Activated naive CD8-positive, alpha-beta T cell (primary cell): ENCODE results near the gene SLC66A2.

Experiments used
- H3K27ac Mint-ChIP-seq: one replicate; pipeline ENCODE4 v1.8.0; 2021; ENCODE audit warnings: mixed read lengths
- H3K27me3 Mint-ChIP-seq: one replicate; pipeline ENCODE4 v1.8.0; 2021; ENCODE audit warnings: mixed read lengths
- H3K36me3 Mint-ChIP-seq: one replicate; pipeline ENCODE4 v1.8.0; 2021; ENCODE audit warnings: mixed read lengths
- H3K4me1 Mint-ChIP-seq: one replicate; pipeline ENCODE4 v1.8.0; 2021; ENCODE audit warnings: low read depth, mixed read lengths
- H3K4me3 Mint-ChIP-seq: one replicate; pipeline ENCODE4 v1.8.0; 2021; ENCODE audit warnings: mild to moderate bottlenecking, mixed read lengths
- H3K9me3 Mint-ChIP-seq: one replicate; pipeline ENCODE4 v1.8.0; 2021; ENCODE audit warnings: low read depth, mixed read lengths

The SLC66A2 gene

DNA sequence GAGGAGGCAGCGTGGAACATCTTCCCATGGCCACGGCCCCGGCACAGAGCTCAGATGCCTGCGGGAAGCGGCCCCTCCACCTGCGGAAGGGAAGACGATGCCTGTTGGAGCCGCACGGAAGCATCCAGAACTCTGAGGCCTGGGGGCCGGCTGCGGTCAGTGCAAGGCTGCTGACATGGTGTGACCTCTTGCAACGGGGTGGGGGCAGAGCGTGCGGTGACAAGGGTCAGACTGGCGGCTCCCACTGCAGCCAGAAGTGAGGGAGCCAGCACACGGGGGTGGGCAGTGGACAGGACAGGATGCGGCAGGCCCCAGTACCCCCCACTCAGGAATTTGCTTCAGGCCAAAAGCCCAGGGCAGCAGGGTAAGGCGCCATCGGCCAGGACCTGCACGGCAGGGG lies 48.8 kb downstream of the SLC66A2 start:
- no peak overlapping the region for H3K4me3 Mint-ChIP-seq
- no peaks in the 10 kb centered on the region for H3K9me3 Mint-ChIP-seq
- no peak overlapping the region for H3K27ac Mint-ChIP-seq
- H3K36me3 Mint-ChIP-seq, result peaks cover 3% of the 10 kb centered on the region
- H3K4me1 Mint-ChIP-seq, result no peaks in the 10 kb centered on the region
- H3K27me3 Mint-ChIP-seq, result no peaks in the 10 kb centered on the region

DNA sequence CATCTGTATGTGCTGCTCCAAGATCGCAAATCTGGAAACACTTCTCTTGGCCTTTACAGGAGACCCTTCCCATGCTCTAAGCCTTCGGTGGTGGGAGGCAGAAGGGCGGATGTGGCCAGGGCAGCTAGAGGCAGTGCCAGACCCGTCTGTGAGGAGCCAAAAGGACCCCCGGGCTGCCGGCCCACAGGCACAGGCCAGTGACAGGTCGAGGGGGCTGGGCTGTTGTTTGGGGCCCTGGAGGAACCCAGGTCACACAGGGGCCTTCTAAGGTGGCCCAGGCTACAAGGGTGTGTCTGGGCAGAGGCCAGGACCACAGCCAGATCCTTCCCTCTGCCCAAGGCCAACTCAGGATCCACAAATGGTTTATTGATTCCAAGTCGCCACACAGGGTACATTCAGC lies 49.4 kb downstream of the SLC66A2 start:
- Mint-ChIP-seq H3K27me3 (no peaks in the 10 kb centered on the region), H3K9me3 (peaks cover 1% of the 10 kb centered on the region), H3K27ac (no peak overlapping the region), H3K4me3 (no peak overlapping the region), H3K4me1 (no peaks in the 10 kb centered on the region), H3K36me3 (peaks cover 4% of the 10 kb centered on the region)

DNA sequence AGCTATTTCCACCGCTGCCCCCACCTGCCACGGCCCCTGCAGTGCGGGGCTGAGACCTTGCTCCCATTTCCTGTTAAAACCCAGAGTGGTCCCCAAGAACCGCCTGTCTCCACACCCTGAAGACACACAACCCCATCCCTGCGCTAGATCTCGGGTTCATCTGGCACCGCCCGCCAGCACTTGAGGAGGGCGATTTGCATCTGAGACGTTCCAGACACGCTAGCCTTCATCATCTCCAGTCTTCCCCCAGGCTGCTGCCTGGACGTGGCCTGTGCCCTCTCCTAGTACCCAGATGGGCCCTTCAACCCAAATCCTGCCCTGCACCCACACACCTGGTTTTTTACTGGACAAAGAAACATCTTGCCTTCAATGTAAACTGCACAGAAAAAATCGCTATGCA lies 49.8 kb downstream of the SLC66A2 start:
- Mint-ChIP-seq H3K27ac (no peak overlapping the region), H3K27me3 (no peaks in the 10 kb centered on the region), H3K9me3 (peaks cover 5% of the 10 kb centered on the region), H3K4me1 (no peaks in the 10 kb centered on the region), H3K4me3 (no peak overlapping the region), H3K36me3 (peaks cover 5% of the 10 kb centered on the region)

DNA sequence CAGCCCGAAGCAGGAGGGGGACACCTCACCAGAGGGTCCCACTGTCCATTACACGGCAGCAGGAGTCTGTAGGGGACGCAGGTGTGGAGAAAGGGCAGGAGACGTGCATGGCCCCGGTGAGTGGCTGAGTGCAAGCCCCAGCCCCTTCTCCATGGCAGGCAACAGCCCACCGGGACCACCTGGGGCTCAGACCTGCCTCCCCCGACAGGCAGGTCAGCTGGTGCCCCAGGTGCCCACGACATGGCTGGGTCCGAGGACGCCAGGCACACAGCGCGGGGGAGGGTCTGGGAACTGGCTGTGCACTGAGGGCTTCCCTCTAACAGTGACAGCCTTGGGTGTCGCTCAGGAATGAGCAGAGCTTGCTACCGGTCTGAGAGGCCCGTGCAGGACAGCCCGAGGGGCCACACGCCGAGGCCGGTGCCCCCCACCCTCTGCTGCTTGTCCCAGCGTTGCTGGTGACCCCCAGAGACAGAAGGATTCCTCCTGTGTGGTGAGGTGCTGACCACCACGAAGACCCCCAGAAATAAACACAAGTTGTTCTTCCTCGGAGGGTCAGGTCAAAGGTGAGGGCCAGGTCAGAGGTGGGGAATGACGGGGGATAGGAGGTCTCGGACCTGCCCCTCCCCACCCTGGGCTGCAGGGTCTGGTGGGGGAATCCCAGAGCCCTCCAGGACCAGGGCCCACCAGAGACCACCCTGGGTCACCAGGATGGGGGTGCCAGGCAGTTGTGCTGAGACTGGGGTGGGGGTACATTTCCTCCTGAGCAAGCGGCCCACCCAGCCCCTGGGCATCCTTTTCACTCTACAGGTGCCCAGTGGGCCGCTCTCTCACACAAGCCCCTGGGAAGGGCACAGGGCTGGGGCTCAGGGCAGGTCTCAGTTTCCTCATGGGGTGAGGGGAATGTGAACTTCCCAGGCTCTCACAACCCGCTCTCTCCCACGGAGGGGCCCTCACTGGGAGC lies 50.6 kb downstream of the SLC66A2 start:
- Mint-ChIP-seq H3K27me3 (no peaks in the 10 kb centered on the region), H3K36me3 (peaks cover 8% of the 10 kb centered on the region), H3K9me3 (peaks cover 10% of the 10 kb centered on the region), H3K4me1 (no peaks in the 10 kb centered on the region), H3K27ac (no peak overlapping the region), H3K4me3 (no peak overlapping the region)

DNA sequence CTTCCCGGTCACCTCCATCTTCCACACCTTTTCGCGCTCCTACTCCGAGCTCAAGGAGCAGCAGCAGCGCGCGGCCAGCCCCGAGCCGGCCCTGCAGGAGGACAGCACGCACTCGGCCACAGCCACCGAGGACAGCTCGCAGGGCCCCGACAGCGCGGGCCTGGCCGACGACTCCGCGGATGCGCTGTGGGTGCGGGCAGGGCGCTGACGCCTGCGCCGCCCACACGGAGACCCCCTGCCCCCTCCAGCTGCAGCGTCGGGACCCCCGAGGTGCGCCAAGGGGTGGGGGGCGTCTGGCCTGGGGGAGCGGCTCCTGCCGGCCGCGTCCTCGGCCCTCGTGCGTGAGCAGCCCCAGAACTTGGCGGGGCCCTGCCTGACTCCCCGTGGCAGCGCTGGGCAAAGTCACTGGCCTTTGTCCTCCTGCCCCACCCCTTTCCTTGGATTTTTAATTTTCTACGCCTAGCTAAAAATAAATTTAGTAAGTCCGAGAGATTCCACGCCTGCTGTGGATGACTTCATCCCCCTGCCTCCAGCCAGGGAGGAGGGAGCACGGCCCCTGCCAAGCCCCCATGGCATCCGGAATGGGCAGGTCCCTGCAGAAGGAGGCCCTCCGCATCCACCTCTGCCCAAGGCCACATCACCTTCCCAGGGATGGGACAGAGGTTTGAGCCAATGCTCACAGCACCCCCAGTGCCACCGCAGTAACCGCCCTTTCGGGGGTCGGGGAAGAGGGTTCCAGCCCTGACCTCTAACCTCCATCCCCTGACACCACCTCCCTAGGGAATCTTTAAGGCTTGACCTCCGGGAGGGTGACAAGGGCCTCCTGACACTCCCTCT lies 51.6 kb downstream of the SLC66A2 start:
- Mint-ChIP-seq H3K27me3 (no peaks in the 10 kb centered on the region), H3K27ac (no peak overlapping the region), H3K36me3 (peaks cover 13% of the 10 kb centered on the region), H3K4me3 (no peak overlapping the region), H3K9me3 (peaks cover 15% of the 10 kb centered on the region), H3K4me1 (no peaks in the 10 kb centered on the region)

DNA sequence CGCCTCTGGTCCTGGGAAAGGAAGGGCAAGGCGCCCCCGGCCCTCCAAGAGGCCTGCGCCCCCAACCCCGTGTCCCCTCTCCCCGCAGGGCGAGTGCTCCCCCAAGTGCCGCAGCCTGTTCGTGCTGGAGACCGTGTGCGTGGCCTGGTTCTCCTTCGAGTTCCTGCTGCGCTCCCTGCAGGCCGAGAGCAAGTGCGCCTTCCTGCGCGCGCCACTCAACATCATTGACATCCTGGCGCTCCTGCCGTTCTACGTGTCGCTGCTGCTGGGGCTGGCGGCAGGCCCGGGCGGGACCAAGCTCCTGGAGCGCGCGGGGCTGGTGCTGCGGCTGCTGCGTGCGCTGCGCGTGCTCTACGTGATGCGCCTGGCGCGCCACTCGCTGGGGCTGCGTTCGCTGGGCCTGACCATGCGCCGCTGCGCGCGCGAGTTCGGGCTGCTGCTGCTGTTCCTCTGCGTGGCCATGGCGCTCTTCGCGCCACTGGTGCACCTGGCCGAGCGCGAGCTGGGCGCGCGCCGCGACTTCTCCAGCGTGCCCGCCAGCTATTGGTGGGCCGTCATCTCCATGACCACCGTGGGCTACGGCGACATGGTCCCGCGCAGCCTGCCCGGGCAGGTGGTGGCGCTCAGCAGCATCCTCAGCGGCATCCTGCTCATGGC lies 52.4 kb downstream of the SLC66A2 start:
- Mint-ChIP-seq H3K36me3 (peaks cover 14% of the 10 kb centered on the region), H3K4me1 (no peaks in the 10 kb centered on the region), H3K9me3 (peaks cover 20% of the 10 kb centered on the region), H3K27ac (no peak overlapping the region), H3K4me3 (no peak overlapping the region), H3K27me3 (no peaks in the 10 kb centered on the region)

DNA sequence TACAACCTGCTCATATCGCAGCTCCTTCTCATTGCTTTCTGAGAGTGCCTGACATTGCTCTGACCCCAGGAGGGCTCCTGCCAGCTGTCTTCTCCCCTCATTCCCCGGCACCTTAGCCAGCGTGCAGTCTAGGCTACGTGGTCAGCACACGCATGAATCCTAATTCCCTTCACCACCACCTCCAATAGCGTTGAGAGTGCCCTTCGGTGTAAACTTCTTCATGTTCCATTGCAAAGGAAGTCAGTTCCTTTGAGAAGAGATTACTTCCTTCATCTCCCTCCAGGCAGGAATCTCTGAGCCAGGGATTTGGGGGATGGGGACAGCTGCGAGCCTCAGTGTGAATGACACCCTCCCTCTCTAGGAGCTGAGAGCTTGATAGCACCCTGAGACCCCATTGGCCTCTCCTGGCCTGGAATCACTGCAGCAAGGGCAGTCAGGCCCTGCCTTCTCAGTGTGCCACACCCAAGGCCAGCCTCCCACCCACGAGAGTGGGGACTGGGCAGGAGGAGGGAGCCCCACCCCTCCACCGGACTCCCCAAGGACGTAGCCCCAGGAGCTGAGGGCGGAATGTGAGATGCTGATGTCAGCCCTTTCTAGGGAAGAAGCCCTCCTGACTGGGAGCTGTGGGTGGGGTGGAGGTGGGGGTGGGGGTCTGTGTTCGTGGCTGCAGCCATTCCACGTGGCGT lies 53.4 kb downstream of the SLC66A2 start:
- H3K4me3 Mint-ChIP-seq, result no peak overlapping the region
- peaks cover 30% of the 10 kb centered on the region for H3K9me3 Mint-ChIP-seq
- H3K27ac Mint-ChIP-seq, result no peak overlapping the region
- no peaks in the 10 kb centered on the region for H3K4me1 Mint-ChIP-seq
- H3K36me3 Mint-ChIP-seq, result peaks cover 16% of the 10 kb centered on the region
- no peaks in the 10 kb centered on the region for H3K27me3 Mint-ChIP-seq

DNA sequence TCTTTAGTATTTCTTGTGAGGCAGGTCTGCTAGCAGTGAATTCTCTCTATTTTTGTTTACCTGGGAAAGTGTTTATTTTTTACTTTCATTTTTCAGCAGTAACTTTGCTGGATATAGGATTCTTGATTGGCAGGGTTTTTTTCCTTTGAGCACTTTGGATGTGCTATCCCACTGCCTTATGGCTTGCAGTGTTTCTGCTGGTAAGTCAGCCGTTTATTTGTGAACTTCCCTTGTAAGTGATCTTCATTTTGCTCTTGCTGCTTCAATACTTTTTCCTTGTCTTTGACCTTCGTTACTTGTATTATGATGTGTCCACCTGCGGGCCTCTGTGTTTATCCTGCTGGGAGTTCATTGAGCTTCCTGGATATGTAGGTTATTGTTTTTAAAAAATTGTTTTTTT lies 54.7 kb downstream of the SLC66A2 start:
- peaks cover 41% of the 10 kb centered on the region for H3K9me3 Mint-ChIP-seq
- no peaks in the 10 kb centered on the region for H3K4me1 Mint-ChIP-seq
- H3K27me3 Mint-ChIP-seq, result no peaks in the 10 kb centered on the region
- H3K4me3 Mint-ChIP-seq, result no peak overlapping the region
- peaks cover 15% of the 10 kb centered on the region for H3K36me3 Mint-ChIP-seq
- no peak overlapping the region for H3K27ac Mint-ChIP-seq

DNA sequence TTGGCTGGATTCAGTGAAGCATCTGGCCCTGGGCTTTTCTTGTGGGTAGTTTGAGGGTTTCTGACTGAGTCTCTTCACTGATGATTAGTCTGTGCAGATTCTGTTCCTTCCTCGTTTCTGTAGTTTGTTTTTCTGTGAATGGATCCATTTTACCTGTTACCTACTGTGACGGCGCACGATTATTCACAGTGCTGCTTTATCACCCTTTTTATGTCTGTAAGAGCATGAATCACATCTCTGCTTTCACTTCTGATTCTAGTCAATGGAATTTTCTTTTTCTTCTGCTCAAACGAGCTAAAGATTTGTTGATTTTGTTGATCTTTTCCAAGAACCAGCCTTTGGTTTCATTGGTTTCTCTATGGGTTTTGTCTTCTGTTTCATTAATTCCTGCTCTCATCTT lies 60.8 kb downstream of the SLC66A2 start:
- Mint-ChIP-seq H3K4me1 (peaks cover 3% of the 10 kb centered on the region), H3K36me3 (peaks cover 8% of the 10 kb centered on the region), H3K27me3 (no peaks in the 10 kb centered on the region), H3K27ac (peak overlapping the region; percentile 10), H3K9me3 (peaks cover 45% of the 10 kb centered on the region), H3K4me3 (no peak overlapping the region)

DNA sequence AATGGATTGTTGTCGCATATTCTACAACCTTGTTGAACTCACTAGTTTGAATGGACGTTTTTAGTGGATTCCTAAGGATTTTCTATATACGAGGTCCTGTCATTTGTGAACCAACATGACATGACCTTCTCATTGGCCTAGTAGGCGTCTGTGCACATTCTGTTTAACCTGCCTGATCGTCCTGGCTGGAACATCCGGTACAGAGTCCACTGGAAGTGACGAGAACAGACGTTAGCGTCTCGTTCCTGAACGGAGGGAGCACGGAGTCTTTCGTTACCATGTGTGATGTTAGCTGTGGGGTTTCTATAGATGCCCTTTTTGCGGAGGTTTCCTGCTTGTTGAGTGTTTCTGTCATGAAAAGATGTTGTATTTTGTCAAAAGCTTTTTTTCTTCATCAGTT lies 61.9 kb downstream of the SLC66A2 start:
- H3K4me3 Mint-ChIP-seq, result no peak overlapping the region
- peaks cover 38% of the 10 kb centered on the region for H3K9me3 Mint-ChIP-seq
- H3K36me3 Mint-ChIP-seq, result peaks cover 3% of the 10 kb centered on the region
- H3K27me3 Mint-ChIP-seq, result no peaks in the 10 kb centered on the region
- no peak overlapping the region for H3K27ac Mint-ChIP-seq
- H3K4me1 Mint-ChIP-seq, result peaks cover 3% of the 10 kb centered on the region

DNA sequence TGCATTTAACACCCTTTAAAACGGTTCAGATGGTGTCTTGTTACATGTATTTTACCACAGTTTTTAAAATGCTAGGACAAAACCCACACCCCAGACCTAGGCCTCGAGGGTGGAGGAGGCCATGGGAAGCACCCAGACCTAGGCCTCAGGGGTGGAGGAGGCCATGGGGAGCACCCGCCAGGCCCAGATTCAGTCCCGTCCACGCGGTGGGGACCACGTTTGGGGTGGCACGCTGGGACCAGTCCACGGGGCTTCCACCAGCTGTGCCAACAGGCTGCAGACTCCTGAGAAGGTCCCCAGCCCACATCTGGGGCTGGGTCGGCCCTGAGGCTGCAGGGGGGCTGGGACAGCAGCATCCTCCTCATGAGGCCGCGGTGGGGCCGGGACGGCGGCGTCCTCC lies 63.4 kb downstream of the SLC66A2 start:
- Mint-ChIP-seq H3K36me3 (no peaks in the 10 kb centered on the region), H3K9me3 (peaks cover 24% of the 10 kb centered on the region), H3K4me1 (peaks cover 3% of the 10 kb centered on the region), H3K4me3 (no peak overlapping the region), H3K27ac (no peak overlapping the region), H3K27me3 (no peaks in the 10 kb centered on the region)

DNA sequence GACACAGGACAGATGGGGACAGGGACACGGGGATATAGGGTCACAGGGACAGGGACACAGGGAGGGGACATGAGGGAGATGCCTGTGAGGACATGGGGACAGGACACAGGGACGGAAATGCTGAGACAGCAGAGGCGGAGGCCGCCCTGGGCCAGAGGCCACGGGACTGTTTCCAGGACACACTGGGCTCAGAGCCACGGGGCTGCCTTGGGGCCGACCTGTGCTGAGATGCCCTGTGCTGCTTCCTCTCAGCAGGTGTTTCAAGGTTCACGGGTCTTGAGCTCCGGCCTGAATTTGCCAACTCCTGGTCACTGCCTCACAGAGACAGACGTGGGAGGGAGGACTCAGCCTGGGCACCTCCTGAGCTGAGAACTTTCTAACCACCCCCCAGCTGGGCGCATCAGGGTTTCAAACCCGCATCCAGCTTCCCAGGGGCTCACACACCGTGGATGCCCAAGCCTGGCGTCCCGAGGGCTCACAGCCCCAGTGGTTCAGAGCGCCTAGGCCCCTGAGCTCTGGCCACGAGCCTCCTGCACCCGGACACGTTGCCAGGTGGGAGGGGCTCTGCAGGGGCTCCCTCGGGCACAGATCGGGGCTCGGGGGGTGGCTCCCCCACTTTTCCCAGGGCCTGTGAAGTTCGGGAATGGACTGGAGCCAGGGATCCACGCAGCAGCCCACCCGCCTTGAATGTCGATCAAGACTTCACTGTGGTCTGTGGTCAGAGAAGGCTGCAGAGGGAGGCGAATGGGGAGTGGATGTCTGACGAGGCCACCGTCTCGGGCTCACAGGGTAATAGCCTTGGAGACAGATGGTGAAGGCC lies 64.1 kb downstream of the SLC66A2 start:
- Mint-ChIP-seq H3K9me3 (peaks cover 18% of the 10 kb centered on the region), H3K36me3 (no peaks in the 10 kb centered on the region), H3K27me3 (no peaks in the 10 kb centered on the region), H3K27ac (no peak overlapping the region), H3K4me3 (no peak overlapping the region), H3K4me1 (peaks cover 3% of the 10 kb centered on the region)

DNA sequence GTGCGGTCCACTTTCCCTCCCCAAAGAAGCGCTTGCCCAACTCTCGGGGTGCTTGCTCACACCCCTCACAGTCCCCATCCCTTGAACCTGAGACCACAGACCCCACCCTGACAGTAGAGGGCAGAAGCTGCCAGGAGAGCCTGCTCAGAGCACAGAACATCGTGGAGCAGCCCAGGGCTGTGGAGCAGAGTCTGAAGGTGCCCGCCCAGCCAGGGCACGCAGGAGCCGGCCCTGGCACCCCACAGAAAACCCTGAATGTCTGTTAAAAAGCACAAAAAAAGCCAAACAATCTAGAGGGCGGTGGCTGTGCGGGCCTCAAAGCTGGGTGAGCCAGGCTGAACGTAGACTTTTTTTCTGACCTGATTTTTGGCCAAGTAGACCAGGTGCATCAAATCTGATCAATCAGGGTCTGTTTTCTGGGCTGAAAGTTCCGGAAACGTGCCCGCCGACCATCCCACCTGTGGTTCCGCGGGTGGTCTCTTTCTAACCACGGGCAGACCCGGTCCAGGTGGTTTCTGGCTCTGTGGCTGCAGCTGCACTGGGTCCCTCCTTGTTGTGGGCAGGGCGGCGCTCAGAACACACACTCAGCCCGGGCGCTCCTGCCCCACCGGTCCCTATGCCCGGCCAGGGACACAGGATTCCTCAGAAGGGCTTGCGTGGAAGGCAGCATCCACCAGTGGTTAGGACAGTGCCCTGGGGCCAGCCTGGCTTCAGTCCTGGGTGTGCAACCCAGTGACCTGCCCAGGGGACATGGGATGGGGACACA lies 66.3 kb downstream of the SLC66A2 start:
- no peaks in the 10 kb centered on the region for H3K36me3 Mint-ChIP-seq
- H3K9me3 Mint-ChIP-seq, result peaks cover 5% of the 10 kb centered on the region
- no peaks in the 10 kb centered on the region for H3K4me1 Mint-ChIP-seq
- H3K27ac Mint-ChIP-seq, result no peak overlapping the region
- H3K4me3 Mint-ChIP-seq, result no peak overlapping the region
- H3K27me3 Mint-ChIP-seq, result no peaks in the 10 kb centered on the region
